GM23248 (cell line): ENCODE measurements around the gene SS18. TPM values are rescaled to one million over a fixed set of nuclear protein-coding genes. Genes with fewer than 3 reads are reported as not detected.

Source experiments
- DNase-seq: peaks from one replicate; pipeline ENCODE4 v3.0.0-alpha.2; 2015
- H2AFZ ChIP-seq: fragments of 200-600 bp; sonication (generic); 2 replicates; pipeline ENCODE4 v1.6.1; 2016; ENCODE audit warnings: antibody characterized with exemption
- H3F3A ChIP-seq: fragments of 200-600 bp; sonication (generic); 2 replicates; pipeline ENCODE4 v1.6.1; 2016; ENCODE audit warnings: mild to moderate bottlenecking, antibody characterized with exemption, mixed run types; ENCODE audit not compliant: insufficient read depth
- H3K27ac ChIP-seq: fragments of 200-600 bp; sonication (generic); 2 replicates; pipeline ENCODE4 v1.5.1; 2016; ENCODE audit warnings: mild to moderate bottlenecking
- H3K27me3 ChIP-seq: fragments of 200-600 bp; sonication (generic); replicated peaks from 2 replicates; pipeline ENCODE4 v1.6.1; 2016; ENCODE audit warnings: mild to moderate bottlenecking; ENCODE audit not compliant: insufficient read depth
- H3K36me3 ChIP-seq: fragments of 200-600 bp; sonication (generic); 2 replicates; pipeline ENCODE4 v1.6.1; 2016; ENCODE audit warnings: low read depth, mild to moderate bottlenecking
- H3K4me1 ChIP-seq: fragments of 200-600 bp; sonication (generic); 2 replicates; pipeline ENCODE4 v1.6.1; 2016; ENCODE audit warnings: mild to moderate bottlenecking; ENCODE audit not compliant: insufficient read depth
- H3K4me2 ChIP-seq: fragments of 200-600 bp; sonication (generic); one replicate; pipeline ENCODE4 v1.6.1; 2016; ENCODE audit warnings: mild to moderate bottlenecking; ENCODE audit not compliant: unreplicated experiment
- H3K4me3 ChIP-seq: fragments of 200-600 bp; sonication (generic); 2 replicates; pipeline ENCODE4 v1.5.1; 2016; ENCODE audit warnings: mild to moderate bottlenecking
- H3K79me2 ChIP-seq: fragments of 200-600 bp; sonication (generic); 2 replicates; pipeline ENCODE4 v1.6.1; 2016; ENCODE audit warnings: mild to moderate bottlenecking; ENCODE audit not compliant: insufficient read depth
- H3K9ac ChIP-seq: fragments of 200-600 bp; sonication (generic); 2 replicates; pipeline ENCODE4 v1.6.1; 2016; ENCODE audit warnings: mild to moderate bottlenecking
- H3K9me2 ChIP-seq: fragments of 200-600 bp; sonication (generic); 2 replicates; pipeline ENCODE4 v1.6.1; 2016; ENCODE audit warnings: mixed run types, mild to moderate bottlenecking, moderate library complexity; ENCODE audit not compliant: insufficient read depth
- H3K9me3 ChIP-seq: fragments of 200-600 bp; sonication (generic); one replicate; pipeline ENCODE4 v1.6.1; 2017; ENCODE audit warnings: low read depth
- H4K20me1 ChIP-seq: fragments of 200-600 bp; sonication (generic); 2 replicates; pipeline ENCODE4 v1.6.0; 2016; ENCODE audit not compliant: insufficient read depth
- EZH2 ChIP-seq: fragments of 200-600 bp; sonication (generic); IDR thresholded peaks from 2 replicates; pipeline ENCODE4 v1.6.1; 2018; ENCODE audit warnings: antibody characterized with exemption, mild to moderate bottlenecking; ENCODE audit not compliant: insufficient read depth, poor library complexity, severe bottlenecking
- EZH2phosphoT487 ChIP-seq: fragments of 200-600 bp; sonication (generic); IDR thresholded peaks from 2 replicates; pipeline ENCODE4 v1.6.1; 2018; ENCODE audit warnings: antibody characterized with exemption, moderate library complexity, mild to moderate bottlenecking, low read depth; ENCODE audit not compliant: insufficient read depth
- WGBS, 2 experiments: methylation state at CpG; one replicate each; pipeline ENCODE4 v1.1.6; 2015 to 2017; ENCODE audit warnings: low lambda C conversion rate in 2 of 2, low coverage in 1 of 2; ENCODE audit errors: missing lambda C conversion rate in 2 of 2; 5-methylcytosine and 5-hydroxymethylcytosine counted together
- in situ Hi-C: fragments of 300-500 bp; cut with MboI; formaldehyde crosslinking; loops from 2 replicates; pipeline ENCODE4 v1.15.0; 2020
- polyA plus RNA-seq: library from polyadenylated mRNA; unstranded; fragments of >200 nt; fragmentation: Nextera tagmentation; extraction: Ambion mirVana; gene quantifications from 2 replicates; pipeline ENCODE4 v1.2.1, GENCODE V29; 2016
- total RNA-seq: library from RNA; depleted of rRNA; stranded (reverse); fragments of >200 nt; shearing (Covaris generic); gene quantifications from 2 replicates; pipeline ENCODE4 v1.2.3, GENCODE V29; 2014

SS18 gene
- total and polyA plus RNA-seq, 2 experiments from 2014 or later: 73.1 to 125 TPM

- no peaks in the 10 kb centered on the region for H3K27me3 ChIP-seq
- H3K9ac ChIP-seq: no peak overlapping the region
- no peaks in the 10 kb centered on the region for H3K9me3 ChIP-seq
- no peak overlapping the region for H2AFZ ChIP-seq
- no peak overlapping the region for H3K4me2 ChIP-seq
- no peak for DNase-seq
- H3F3A ChIP-seq: no peaks in the 10 kb centered on the region
- peaks cover 98% of the 10 kb centered on the region for H3K79me2 ChIP-seq
- no peaks in the 10 kb centered on the region for H3K4me1 ChIP-seq
- in situ Hi-C loops: no loop called here
- H3K9me2 ChIP-seq: no peaks in the 10 kb centered on the region
- TF ChIP-seq EZH2phosphoT487: no peak
- TF ChIP-seq EZH2: no peak
- no peaks in the 10 kb centered on the region for H4K20me1 ChIP-seq
- no peak overlapping the region for H3K4me3 ChIP-seq
- no peak overlapping the region for H3K27ac ChIP-seq
- H3K36me3 ChIP-seq: peaks cover 18% of the 10 kb centered on the region; the same call in 1 of the 2 replicates
Observed at GRCh38 chr18:26046419-26047077, 43.9 kb downstream of the SS18 start.

- H3K79me2 ChIP-seq: peaks cover 100% of the 10 kb centered on the region
- no peak overlapping the region for H3K9ac ChIP-seq
- H2AFZ ChIP-seq: no peak overlapping the region
- H3K27me3 ChIP-seq: no peaks in the 10 kb centered on the region
- DNase-seq: no peak
- in situ Hi-C loops: no loop called here
- no peaks in the 10 kb centered on the region for H3K4me1 ChIP-seq
- no peak overlapping the region for H3K27ac ChIP-seq
- TF ChIP-seq EZH2 (no peak), EZH2phosphoT487 (no peak)
- peaks cover 18% of the 10 kb centered on the region; the same call in 1 of the 2 replicates for H3K36me3 ChIP-seq
- no peaks in the 10 kb centered on the region for H3K9me3 ChIP-seq
- H4K20me1 ChIP-seq: no peaks in the 10 kb centered on the region
- H3K4me3 ChIP-seq: no peak overlapping the region
- WGBS, 2 experiments: 97 to 98% methylated on average over 3 of the region's 3 CpGs
- H3F3A ChIP-seq: no peaks in the 10 kb centered on the region
- H3K9me2 ChIP-seq: no peaks in the 10 kb centered on the region
- H3K4me2 ChIP-seq: no peak overlapping the region
Observed at GRCh38 chr18:26044807-26045206, 45.6 kb downstream of the SS18 start.

DNA sequence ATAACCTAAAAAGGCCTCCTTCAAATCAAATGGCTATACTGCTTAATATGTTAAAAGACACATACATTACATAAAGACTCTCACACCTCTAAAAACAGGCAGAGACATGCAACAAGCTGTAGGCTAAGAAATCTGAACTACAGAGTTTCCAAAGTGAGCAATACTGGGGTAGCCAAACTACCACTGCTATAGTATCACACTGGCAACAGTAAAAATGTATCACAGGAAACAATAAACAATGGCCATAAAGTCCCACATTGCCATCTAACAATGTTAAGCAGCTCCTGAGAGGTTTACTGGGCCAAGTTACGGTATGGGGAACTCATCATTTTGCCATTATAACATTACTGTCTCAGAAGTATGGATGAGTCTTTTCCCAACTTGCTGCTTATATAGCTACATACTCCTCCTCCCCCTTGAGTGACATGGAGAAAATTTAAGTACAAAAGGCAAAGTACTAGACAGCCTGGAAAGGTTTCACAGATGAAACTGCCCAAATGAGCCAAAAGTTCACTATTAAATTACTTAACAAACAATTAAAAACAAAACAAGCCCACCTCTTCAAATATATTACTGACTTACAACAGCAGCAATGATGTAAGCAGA lies 50.3 kb downstream of the SS18 start:
- Histone ChIP-seq H3K4me1 (no peaks in the 10 kb centered on the region), H3K79me2 (peaks cover 94% of the 10 kb centered on the region)

GRCh38 chr18:26039203-26039602 lies 51.2 kb downstream of the SS18 start:
- in situ Hi-C loops: no loop called here
- Histone ChIP-seq H3K9ac (no peak overlapping the region), H3K9me3 (no peaks in the 10 kb centered on the region), H3K79me2 (peaks cover 89% of the 10 kb centered on the region), H3K9me2 (no peaks in the 10 kb centered on the region), H3K4me3 (no peak overlapping the region), H2AFZ (no peak overlapping the region), H4K20me1 (no peaks in the 10 kb centered on the region), H3K4me1 (no peaks in the 10 kb centered on the region), H3K36me3 (peaks cover 53% of the 10 kb centered on the region), H3K27me3 (no peaks in the 10 kb centered on the region), H3F3A (no peaks in the 10 kb centered on the region), H3K27ac (no peak overlapping the region), H3K4me2 (no peak overlapping the region)
- TF ChIP-seq EZH2 (no peak), EZH2phosphoT487 (no peak)
- 100% methylated on average over 1 of the region's 1 CpG for WGBS, 2 experiments
- no peak for DNase-seq

More for the DNA sequence above, 50.3 kb downstream of the SS18 start:
- H2AFZ ChIP-seq: no peak overlapping the region
- WGBS, 2 experiments: 100% methylated on average over 1 of the region's 1 CpG
- no peaks in the 10 kb centered on the region for H3K9me2 ChIP-seq
- no peak overlapping the region for H3K4me3 ChIP-seq
- DNase-seq: no peak
- no peaks in the 10 kb centered on the region for H3K9me3 ChIP-seq
- peaks cover 44% of the 10 kb centered on the region for H3K36me3 ChIP-seq
- H3F3A ChIP-seq: no peaks in the 10 kb centered on the region
- H3K9ac ChIP-seq: no peak overlapping the region
- H3K4me2 ChIP-seq: no peak overlapping the region
- H3K27me3 ChIP-seq: no peaks in the 10 kb centered on the region
- TF ChIP-seq EZH2 (no peak), EZH2phosphoT487 (no peak)
- in situ Hi-C loops: no loop called here
- H3K27ac ChIP-seq: no peak overlapping the region
- H4K20me1 ChIP-seq: no peaks in the 10 kb centered on the region

DNA sequence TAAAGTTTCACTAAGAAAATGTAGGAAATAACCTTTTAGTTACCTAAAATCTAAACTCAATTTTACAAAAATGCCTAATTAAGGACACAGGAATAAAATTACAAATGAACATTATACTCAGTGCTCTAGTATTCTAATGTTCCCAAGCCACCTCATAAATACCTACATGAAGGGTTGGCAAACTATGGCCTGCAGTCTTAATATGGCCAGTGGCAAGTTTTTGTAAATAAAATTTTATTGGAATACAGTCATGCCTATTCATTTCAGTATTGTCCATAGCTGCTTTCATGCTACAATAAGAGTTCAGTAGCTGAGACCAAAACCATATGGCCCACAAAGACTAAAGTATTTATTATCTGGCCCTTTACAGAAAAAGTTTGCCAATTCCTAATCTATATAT lies 53.8 kb downstream of the SS18 start:
- Histone ChIP-seq H3K4me2 (no peak overlapping the region), H4K20me1 (no peaks in the 10 kb centered on the region), H3K9ac (no peak overlapping the region), H3K4me3 (no peak overlapping the region), H3K4me1 (no peaks in the 10 kb centered on the region), H3K36me3 (peaks cover 76% of the 10 kb centered on the region), H3K27ac (no peak overlapping the region), H3K9me2 (no peaks in the 10 kb centered on the region), H3K9me3 (no peaks in the 10 kb centered on the region), H3K79me2 (peaks cover 63% of the 10 kb centered on the region), H3K27me3 (no peaks in the 10 kb centered on the region), H3F3A (no peaks in the 10 kb centered on the region), H2AFZ (no peak overlapping the region)
- TF ChIP-seq EZH2 (no peak), EZH2phosphoT487 (no peak)
- no peak for DNase-seq
- in situ Hi-C loops: no loop called here
